Retinal pigment epithelial cell (primary cell): ENCODE results near the gene ZNF213.
"Not testable (repeated sequence)": the region's sequence is repeated elsewhere in the genome, so short reads cannot be mapped to it uniquely, and the experiment has no call there.

ENCODE experiments used
- DNase-seq: peaks from one replicate; pipeline ENCODE4 v3.0.0-alpha.2; 2010; ENCODE audit warnings: low read depth
- H3K4me3 ChIP-seq: 2 replicates; pipeline ENCODE4 v1.5.1; 2011; ENCODE audit warnings: mild to moderate bottlenecking, low read length, control low read depth, moderate library complexity
- TF ChIP-seq, protein P1 (sequence below): conservative IDR thresholded peaks from 2 replicates; pipeline ENCODE4 v1.5.1; 2011; ENCODE audit warnings: low read depth, low read length, control low read depth, inconsistent platforms

ZNF213 gene

DNA sequence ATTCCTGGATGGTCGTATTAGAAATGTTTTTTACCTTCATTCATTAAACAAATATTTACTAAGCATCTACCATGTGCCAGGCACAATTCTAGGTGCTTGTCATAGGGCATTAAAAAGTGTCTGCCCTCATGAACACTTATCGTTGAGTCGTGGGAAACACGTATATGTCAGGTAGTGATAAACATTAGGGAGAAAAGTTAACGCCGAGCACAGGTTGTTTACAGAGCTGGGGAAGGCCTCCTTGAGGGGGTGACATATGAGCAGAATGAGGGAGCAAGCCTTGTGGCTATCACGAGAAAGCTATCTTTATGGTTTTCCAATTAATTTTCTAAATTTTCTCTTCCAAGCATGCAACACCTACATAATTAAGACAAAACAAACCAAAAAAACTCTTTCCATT, 985 bp upstream of the ZNF213 start:
- H3K4me3 ChIP-seq, result peak overlapping the region; percentile 99
- TF ChIP-seq, protein P1, sequence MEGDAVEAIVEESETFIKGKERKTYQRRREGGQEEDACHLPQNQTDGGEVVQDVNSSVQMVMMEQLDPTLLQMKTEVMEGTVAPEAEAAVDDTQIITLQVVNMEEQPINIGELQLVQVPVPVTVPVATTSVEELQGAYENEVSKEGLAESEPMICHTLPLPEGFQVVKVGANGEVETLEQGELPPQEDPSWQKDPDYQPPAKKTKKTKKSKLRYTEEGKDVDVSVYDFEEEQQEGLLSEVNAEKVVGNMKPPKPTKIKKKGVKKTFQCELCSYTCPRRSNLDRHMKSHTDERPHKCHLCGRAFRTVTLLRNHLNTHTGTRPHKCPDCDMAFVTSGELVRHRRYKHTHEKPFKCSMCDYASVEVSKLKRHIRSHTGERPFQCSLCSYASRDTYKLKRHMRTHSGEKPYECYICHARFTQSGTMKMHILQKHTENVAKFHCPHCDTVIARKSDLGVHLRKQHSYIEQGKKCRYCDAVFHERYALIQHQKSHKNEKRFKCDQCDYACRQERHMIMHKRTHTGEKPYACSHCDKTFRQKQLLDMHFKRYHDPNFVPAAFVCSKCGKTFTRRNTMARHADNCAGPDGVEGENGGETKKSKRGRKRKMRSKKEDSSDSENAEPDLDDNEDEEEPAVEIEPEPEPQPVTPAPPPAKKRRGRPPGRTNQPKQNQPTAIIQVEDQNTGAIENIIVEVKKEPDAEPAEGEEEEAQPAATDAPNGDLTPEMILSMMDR, result no peak
- DNase-seq, result no peak

DNA sequence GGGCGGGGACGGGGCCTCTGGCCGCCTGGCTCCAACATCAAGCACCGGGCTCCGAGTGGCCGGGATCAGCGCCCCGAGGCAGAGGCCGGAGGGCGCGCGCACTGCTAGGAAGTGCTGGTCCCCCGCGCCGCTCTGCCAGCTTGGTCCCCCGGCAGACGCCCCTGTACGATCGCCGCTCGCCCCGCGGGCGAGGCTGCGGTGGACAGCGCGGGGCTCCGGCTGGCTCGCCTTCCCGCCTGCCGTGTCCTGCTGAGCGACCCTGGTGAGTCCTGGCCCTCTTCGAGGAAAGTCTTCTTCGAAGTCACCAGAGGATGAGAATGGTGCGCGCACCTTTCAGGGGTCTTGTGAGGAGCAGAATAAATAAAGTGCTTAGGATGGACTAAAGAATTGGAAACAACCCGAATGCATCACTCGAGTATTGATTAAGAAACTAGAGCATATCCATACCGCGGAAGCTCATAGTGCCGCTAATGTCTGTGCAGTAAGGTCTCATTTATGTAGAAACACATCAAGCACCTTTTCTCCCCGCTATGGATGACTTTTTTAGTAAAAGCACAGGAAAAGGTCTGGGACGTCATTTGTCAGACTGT, 392 bp downstream of the ZNF213 start:
- TF ChIP-seq, protein P1, result no peak

DNA sequence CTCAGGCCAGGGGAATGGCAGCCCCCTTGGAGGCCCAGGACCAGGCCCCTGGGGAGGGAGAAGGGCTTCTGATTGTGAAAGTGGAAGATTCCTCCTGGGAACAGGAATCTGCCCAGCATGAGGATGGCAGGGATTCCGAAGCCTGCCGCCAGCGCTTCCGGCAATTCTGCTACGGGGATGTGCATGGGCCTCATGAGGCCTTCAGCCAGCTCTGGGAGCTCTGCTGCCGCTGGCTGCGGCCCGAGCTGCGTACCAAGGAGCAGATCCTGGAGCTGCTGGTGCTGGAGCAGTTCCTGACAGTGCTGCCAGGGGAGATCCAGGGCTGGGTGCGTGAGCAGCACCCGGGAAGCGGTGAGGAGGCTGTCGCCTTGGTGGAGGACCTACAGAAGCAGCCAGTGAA, 2.4 kb downstream of the ZNF213 start:
- no peak for DNase-seq
- no peak overlapping the region for H3K4me3 ChIP-seq
- TF ChIP-seq, protein P1, result no peak

More for the DNA sequence above, 392 bp downstream of the ZNF213 start:
- DNase-seq, result no peak
- H3K4me3 ChIP-seq, result peak overlapping the region; percentile 71

DNA sequence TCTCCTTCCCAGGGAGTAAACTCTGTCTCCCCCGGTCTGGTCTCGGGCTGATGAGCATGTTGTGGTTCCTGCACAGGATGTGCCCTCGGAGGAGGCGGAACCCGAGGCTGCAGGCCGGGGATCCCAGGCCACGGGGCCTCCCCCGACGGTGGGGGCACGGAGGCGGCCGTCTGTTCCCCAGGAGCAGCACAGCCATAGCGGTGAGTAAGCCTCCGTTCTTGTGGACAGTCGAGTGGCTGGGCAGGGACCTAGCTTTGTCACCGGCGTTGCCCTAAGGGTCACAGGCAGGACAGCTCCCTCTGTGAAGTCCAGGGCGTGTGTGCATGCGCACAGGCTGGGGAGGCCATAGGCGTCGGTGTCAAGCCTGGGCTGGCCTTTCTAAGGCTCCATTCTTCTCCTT, 3.5 kb downstream of the ZNF213 start:
- no peak overlapping the region for H3K4me3 ChIP-seq
- TF ChIP-seq, protein P1, result no peak
- DNase-seq, result no peak

DNA sequence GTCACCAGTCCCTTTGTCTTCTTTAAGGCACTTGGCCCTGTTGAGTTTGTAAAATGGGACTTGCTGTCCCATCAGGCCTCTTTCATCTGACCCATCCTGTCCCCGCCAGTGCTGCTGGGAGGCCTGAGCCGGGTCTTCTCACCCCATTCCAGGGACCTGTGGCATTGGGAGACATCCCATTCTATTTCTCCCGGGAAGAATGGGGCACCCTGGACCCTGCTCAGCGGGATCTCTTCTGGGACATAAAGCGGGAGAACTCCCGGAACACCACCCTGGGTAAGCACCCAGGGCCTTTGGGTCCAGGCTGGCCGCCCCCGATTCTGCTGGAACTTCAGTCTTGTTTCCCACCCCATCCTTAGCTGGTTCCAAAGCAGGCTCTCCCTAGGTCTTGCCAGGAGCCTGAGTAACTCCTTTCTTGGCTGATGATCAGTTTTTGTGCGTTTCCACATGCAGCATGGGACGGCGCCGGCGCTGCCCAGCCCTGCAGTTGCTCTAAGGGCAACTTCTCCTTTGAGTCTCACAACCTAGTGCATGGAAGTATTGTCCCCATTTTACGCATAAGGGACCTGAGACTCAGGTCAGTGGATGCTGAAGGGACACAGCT, 4.1 kb downstream of the ZNF213 start:
- TF ChIP-seq, protein P1, result no peak
- H3K4me3 ChIP-seq, result no peak overlapping the region
- DNase-seq, result no peak

DNA sequence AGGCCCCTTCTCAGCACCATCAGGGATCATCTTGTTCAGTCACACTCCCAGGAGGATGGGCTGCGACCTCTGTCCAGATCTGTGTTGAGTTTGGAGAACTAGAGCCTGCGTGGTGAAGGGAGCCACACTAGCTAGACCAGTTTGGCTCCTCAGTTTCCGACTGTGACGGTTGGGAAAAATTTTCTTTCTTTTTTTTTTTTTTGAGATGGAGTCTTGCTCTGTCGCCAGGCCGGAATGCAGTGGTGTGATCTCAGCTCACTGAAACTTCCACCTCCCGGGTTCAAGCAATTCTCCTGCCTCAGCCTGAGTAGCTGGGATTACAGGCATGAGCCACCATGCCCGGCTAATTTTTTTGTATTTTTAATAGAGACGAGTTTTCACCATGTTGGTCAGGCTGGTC, 4.7 kb downstream of the ZNF213 start:
- H3K4me3 ChIP-seq, DNase-seq: not testable (repeated sequence)

DNA sequence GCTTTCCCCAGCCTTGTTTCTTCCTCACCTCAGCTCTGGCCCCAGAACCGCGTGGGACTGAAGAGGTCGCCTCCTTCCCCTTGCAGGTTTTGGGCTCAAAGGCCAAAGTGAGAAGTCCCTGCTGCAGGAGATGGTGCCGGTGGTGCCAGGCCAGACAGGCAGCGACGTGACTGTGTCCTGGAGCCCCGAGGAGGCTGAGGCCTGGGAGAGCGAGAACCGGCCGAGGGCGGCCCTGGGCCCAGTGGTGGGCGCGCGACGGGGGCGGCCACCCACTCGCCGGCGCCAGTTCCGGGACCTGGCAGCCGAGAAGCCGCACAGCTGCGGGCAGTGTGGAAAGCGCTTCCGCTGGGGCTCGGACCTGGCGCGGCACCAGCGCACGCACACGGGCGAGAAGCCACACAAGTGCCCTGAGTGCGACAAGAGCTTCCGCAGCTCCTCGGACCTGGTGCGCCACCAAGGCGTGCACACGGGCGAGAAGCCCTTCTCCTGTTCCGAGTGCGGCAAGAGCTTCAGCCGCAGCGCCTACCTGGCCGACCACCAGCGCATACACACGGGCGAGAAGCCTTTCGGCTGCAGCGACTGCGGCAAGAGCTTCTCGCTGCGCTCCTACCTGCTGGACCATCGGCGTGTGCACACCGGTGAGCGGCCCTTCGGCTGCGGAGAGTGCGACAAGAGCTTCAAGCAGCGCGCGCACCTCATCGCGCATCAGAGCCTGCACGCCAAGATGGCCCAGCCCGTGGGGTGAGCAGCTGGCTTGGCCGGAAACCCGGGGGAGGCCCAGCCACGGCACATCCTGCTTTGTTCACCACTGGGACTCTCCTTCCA, 6.0 kb downstream of the ZNF213 start:
- TF ChIP-seq, protein P1, result no peak
- no peak overlapping the region for H3K4me3 ChIP-seq
- DNase-seq, result no peak
